SK-N-SH (cell line): ENCODE measurements around the gene CHRNE. TPM values are rescaled to one million over a fixed set of nuclear protein-coding genes. Genes with fewer than 3 reads are reported as not detected.

ENCODE experiments used
- CTCF ChIA-PET: fragments of 300-600, 350-600 bp; formaldehyde crosslinking; extraction: SDS; loops from one replicate; lab custom pipeline; 2021; lab: Yijun Ruan, JAX
- POLR2A ChIA-PET: fragments of 350-600 bp; sonication (Branson Sonifier 250); formaldehyde crosslinking; extraction: SDS; loops from one replicate; lab custom pipeline; 2020; ENCODE audit warnings: antibody characterized with exemption, inconsistent platforms; lab: Yijun Ruan, JAX
- DNase-seq: peaks from one replicate; pipeline ENCODE4 v3.0.0; 2012
- H2AFZ ChIP-seq: fragments of 200-600 bp; sonication (generic); 2 replicates; pipeline ENCODE4 v1.8.1; 2016; ENCODE audit warnings: antibody characterized with exemption, mild to moderate bottlenecking, low read depth
- H3F3A ChIP-seq: fragments of 200-600 bp; sonication (generic); replicated peaks from 2 replicates; pipeline ENCODE3; 2016; ENCODE audit warnings: antibody characterized with exemption, mild to moderate bottlenecking; ENCODE audit not compliant: insufficient read depth
- H3K27ac ChIP-seq, 2 experiments: fragments of 200-500 bp in 1 of 2; fragments of 200-600 bp in 1 of 2; sonication (Bioruptor generic) in 1 of 2; sonication (generic), shearing (Covaris generic) in 1 of 2; 2 replicates each; pipeline versions ENCODE4 v1.5.1 to v1.6.1; 2014 to 2016; ENCODE audit warnings: low read depth in 2 of 2, inconsistent platforms in 1 of 2, low read length in 1 of 2, mild to moderate bottlenecking in 1 of 2, mixed read lengths in 1 of 2
- H3K27me3 ChIP-seq: fragments of 200-600 bp; sonication (generic), shearing (Covaris generic); 2 replicates; pipeline ENCODE4 v1.6.1; 2016; ENCODE audit warnings: mixed run types; ENCODE audit not compliant: insufficient read depth
- H3K36me3 ChIP-seq, 2 experiments: fragments of 200-500 bp in 1 of 2; fragments of 200-600 bp in 1 of 2; sonication (Bioruptor generic) in 1 of 2; sonication (generic) in 1 of 2; replicated peaks in 1 of 2; 2 replicates each; pipeline versions ENCODE3 to v1.5.1; 2014 to 2016; ENCODE audit warnings: low read length in 1 of 2, mild to moderate bottlenecking in 1 of 2; ENCODE audit not compliant: insufficient read depth in 2 of 2, control insufficient read depth in 1 of 2
- H3K4me1 ChIP-seq, 2 experiments: fragments of 200-500 bp in 1 of 2; fragments of 200-600 bp in 1 of 2; sonication (Bioruptor generic) in 1 of 2; sonication (generic), shearing (Covaris generic) in 1 of 2; 2 replicates each; pipeline versions ENCODE4 v1.5.1 to v1.6.1; 2014 to 2016; ENCODE audit warnings: low read depth in 1 of 2, low read length in 1 of 2, mixed run types in 1 of 2; ENCODE audit not compliant: insufficient read depth in 2 of 2, control insufficient read depth in 1 of 2
- H3K4me2 ChIP-seq: fragments of 200-600 bp; sonication (generic), shearing (Covaris generic); 2 replicates; pipeline ENCODE4 v1.6.1; 2017; ENCODE audit warnings: mixed run types
- H3K4me3 ChIP-seq, 2 experiments: fragments of 200-500 bp in 1 of 2; fragments of 200-600 bp in 1 of 2; sonication (Bioruptor generic) in 1 of 2; sonication (generic), shearing (Covaris generic) in 1 of 2; 2 replicates each; pipeline versions ENCODE4 v1.5.1 to v1.8.1; 2014 to 2016; ENCODE audit warnings: low read depth in 2 of 2, inconsistent platforms in 1 of 2, low read length in 1 of 2, mild to moderate bottlenecking in 1 of 2, mixed read lengths in 1 of 2, moderate library complexity in 1 of 2
- H3K79me2 ChIP-seq: fragments of 200-600 bp; sonication (generic); 2 replicates; pipeline ENCODE4 v1.8.1; 2017; ENCODE audit warnings: mild to moderate bottlenecking; ENCODE audit not compliant: insufficient read depth
- H3K9ac ChIP-seq: fragments of 200-600 bp; sonication (generic); 2 replicates; pipeline ENCODE4 v1.6.1; 2017; ENCODE audit warnings: mixed run types
- H3K9me2 ChIP-seq: fragments of 200-600 bp; sonication (generic); 2 replicates; pipeline ENCODE4 v1.6.1; 2017; ENCODE audit warnings: mixed run types
- H3K9me3 ChIP-seq: fragments of 200-600 bp; sonication (generic); 2 replicates; pipeline ENCODE4 v1.6.1; 2017; ENCODE audit warnings: mixed run types, mild to moderate bottlenecking, moderate library complexity
- H4K20me1 ChIP-seq: fragments of 200-600 bp; sonication (generic); 2 replicates; pipeline ENCODE4 v1.6.1; 2017; ENCODE audit warnings: mild to moderate bottlenecking, mixed run types; ENCODE audit not compliant: insufficient read depth
- CHD2 ChIP-seq: fragments of 150-350 bp; IDR thresholded peaks from 2 replicates; pipeline ENCODE4 v1.6.1; 2018; ENCODE audit warnings: low read length; ENCODE audit not compliant: partially characterized antibody
- EP300 ChIP-seq, 2 experiments: IDR thresholded peaks; 2 replicates each; pipeline versions ENCODE4 v1.4.0 to v1.6.1; 2012; ENCODE audit warnings: borderline replicate concordance in 1 of 2, low read depth in 1 of 2, low read length in 1 of 2
- FOXJ3 ChIP-seq: sonication (generic); formaldehyde crosslinking; IDR thresholded peaks from 2 replicates; pipeline ENCODE4 v1.5.1; 2020; ENCODE audit warnings: mild to moderate bottlenecking, missing genetic modification reagents
- FOXM1 ChIP-seq: IDR thresholded peaks from 2 replicates; pipeline ENCODE4 v1.4.0; 2012; ENCODE audit warnings: low read depth, mild to moderate bottlenecking
- GATA2 ChIP-seq: sonication (generic); formaldehyde crosslinking; IDR thresholded peaks from 2 replicates; pipeline ENCODE4 v1.5.0; 2020; ENCODE audit warnings: mild to moderate bottlenecking, missing genetic modification reagents
- IRF3 ChIP-seq: fragments of 150-350 bp; IDR thresholded peaks from 2 replicates; pipeline ENCODE4 v1.6.1; 2016; ENCODE audit warnings: mild to moderate bottlenecking, low read depth, low read length
- MEF2A ChIP-seq: IDR thresholded peaks from 2 replicates; pipeline ENCODE4 v1.4.0; 2012; ENCODE audit warnings: low read depth, borderline replicate concordance
- NFIC ChIP-seq: IDR thresholded peaks from 2 replicates; pipeline ENCODE4 v1.4.0; 2012; ENCODE audit warnings: borderline replicate concordance
- NRF1 ChIP-seq: IDR thresholded peaks from 2 replicates; pipeline ENCODE4 v1.6.1; 2012; ENCODE audit warnings: low read depth, mild to moderate bottlenecking, low read length
- PBX3 ChIP-seq: IDR thresholded peaks from 2 replicates; pipeline ENCODE4; 2012
- POLR2AphosphoS5 ChIP-seq: IDR thresholded peaks from 2 replicates; pipeline ENCODE4 v1.6.1; 2012; ENCODE audit warnings: low read depth, low read length
- REST ChIP-seq: IDR thresholded peaks from 2 replicates; pipeline ENCODE4 v1.6.1; 2012; ENCODE audit warnings: mild to moderate bottlenecking, low read depth, low read length, moderate library complexity
- RXRA ChIP-seq: IDR thresholded peaks from 2 replicates; pipeline ENCODE4 v1.4.0; 2012; ENCODE audit warnings: low read depth, mild to moderate bottlenecking, borderline replicate concordance
- SIN3A ChIP-seq: IDR thresholded peaks from 2 replicates; pipeline ENCODE4 v1.6.1; 2012; ENCODE audit warnings: low read depth, mild to moderate bottlenecking, low read length, moderate library complexity, borderline replicate concordance
- SMC3 ChIP-seq: IDR thresholded peaks from 2 replicates; pipeline ENCODE4 v1.6.1; 2012; ENCODE audit warnings: low read depth, low read length, improper control_type of control experiment
- TEAD4 ChIP-seq: IDR thresholded peaks from 2 replicates; pipeline ENCODE4 v1.4.0; 2012; ENCODE audit warnings: mild to moderate bottlenecking, borderline replicate concordance; ENCODE audit not compliant: insufficient read depth
- USF1 ChIP-seq: IDR thresholded peaks from 2 replicates; pipeline ENCODE4 v1.4.0; 2012; ENCODE audit warnings: low read depth, borderline replicate concordance
- USF2 ChIP-seq: fragments of 150-350 bp; IDR thresholded peaks from 2 replicates; pipeline ENCODE4 v1.6.1; 2017; ENCODE audit warnings: antibody characterized with exemption, low read length, low read depth, borderline replicate concordance
- YY1 ChIP-seq: IDR thresholded peaks from 2 replicates; pipeline ENCODE4 v1.4.0; 2012; ENCODE audit warnings: low read depth, mild to moderate bottlenecking
- WGBS: methylation state at CpG from one replicate; pipeline ENCODE4 v1.1.6; 2017; ENCODE audit warnings: low lambda C conversion rate; 5-methylcytosine and 5-hydroxymethylcytosine counted together
- polyA plus RNA-seq, 3 experiments: library from polyadenylated mRNA; depleted of rRNA; stranded (reverse); fragments of >200 nt; gene quantifications; 2 replicates each; pipeline ENCODE4 v1.2.3, GENCODE V29; 2012

The CHRNE gene
- polyA plus RNA-seq, 1 of the 3 experiments (the other 2 are of a cell fraction), result 0.71 TPM

GRCh38 chr17:4877089-4877488, 25.8 kb downstream of the CHRNE start:
- Histone ChIP-seq H3K9me2 (no peaks in the 10 kb centered on the region), H3K27me3 (no peaks in the 10 kb centered on the region)
- TF ChIP-seq MEF2A, result no peak
- TF ChIP-seq NRF1, result no peak
- no peak for TF ChIP-seq GATA2 (CRISPR knock-in tag)
- no peak for TF ChIP-seq REST
- no peak for TF ChIP-seq FOXM1
- TF ChIP-seq SIN3A, result no peak
- no peak for TF ChIP-seq CHD2
- no peak for TF ChIP-seq NFIC
- TF ChIP-seq USF1, result no peak
- no peak for TF ChIP-seq EP300 (IDR thresholded peaks at IDR 0.05; ENCODE audit: borderline replicate concordance in 1 of 2, low read depth in 1 of 2, low read length in 1 of 2)
- no peak for TF ChIP-seq USF2
- TF ChIP-seq POLR2AphosphoS5, result no peak
- no peak for TF ChIP-seq YY1
- TF ChIP-seq IRF3, result no peak
- TF ChIP-seq PBX3, result no peak
- TF ChIP-seq FOXJ3, result no peak
- no peak for TF ChIP-seq TEAD4
- TF ChIP-seq RXRA, result no peak
- no peak for TF ChIP-seq SMC3
- TF ChIP-seq, all 33 proteins: peak for 0
- CTCF ChIA-PET, result interaction anchor here (16.4 kb wide), 1 partner anchor 91 kb away, joined by 235 read pairs; the partner anchor contains the start of genes GLTPD2 and VMO1
- no peaks in the 10 kb centered on the region for H3F3A ChIP-seq
- H3K27ac ChIP-seq, result no peak overlapping the region
- H3K79me2 ChIP-seq, result peaks cover 5% of the 10 kb centered on the region; the same call in 1 of the 2 replicates
- H3K4me2 ChIP-seq, result no peak overlapping the region
- no peak overlapping the region for H2AFZ ChIP-seq
- peaks cover 0 to 4% of the 10 kb centered on the region in 2 experiments; a peak in 1 of 4 replicates for H3K4me1 ChIP-seq
- H3K9me3 ChIP-seq, result no peaks in the 10 kb centered on the region
- peaks cover 0 to 10% of the 10 kb centered on the region in 2 experiments for H3K36me3 ChIP-seq
- no peak for DNase-seq
- no peaks in the 10 kb centered on the region for H4K20me1 ChIP-seq
- POLR2A ChIA-PET, result no interaction called here
- H3K9ac ChIP-seq, result no peak overlapping the region
- H3K4me3 ChIP-seq, result no peak overlapping the region
- WGBS, result 82% methylated on average over 4 of the region's 5 CpGs
